HCT116 (cell line): Measurements from ENCODE around the gene GFI1. TPM values are rescaled to one million over a fixed set of nuclear protein-coding genes. Genes with fewer than 3 reads are reported as not detected.

Source experiments
- ATAC-seq: fragments of 200-7000 bp; cut with Tn5 transposase; 2 replicates; pipeline ENCODE4 v1.9.1; 2020; ENCODE audit warnings: mild to moderate bottlenecking, moderate library complexity
- BruUV-seq: library from RNA; stranded (reverse); fragments of 400-500 nt; replicated peaks from 2 replicates; lab custom pipeline; 2021; lab: Mats Ljungman, UMichigan
- CTCF ChIA-PET: fragments of 300-600 bp; sonication (Branson Sonifier 250); formaldehyde crosslinking; loops from one replicate; lab custom pipeline; 2021; ENCODE audit warnings: antibody characterized with exemption; lab: Charles Lee
- POLR2A ChIA-PET: fragments of 300-600, 350-600 bp; sonication (Branson Sonifier 250); formaldehyde crosslinking; loops from one replicate; lab custom pipeline; 2021; ENCODE audit warnings: antibody characterized with exemption; lab: Charles Lee
- RAD21 ChIA-PET, 2 experiments: fragments of 300-600 bp; sonication (Branson Sonifier 250); formaldehyde crosslinking; loops; one replicate each; lab custom pipeline; 2023; ENCODE audit warnings: low total read pairs in 2 of 2; ENCODE audit not compliant: uncharacterized antibody in 2 of 2, unreplicated experiment in 2 of 2, low non-redundant PET in 1 of 2; lab: Charles Lee
- DNase-seq: peaks from one replicate; pipeline ENCODE4 v3.0.0-alpha.2; 2010; ENCODE audit warnings: low read depth, low spot score
- H2AFZ ChIP-seq: fragments of 200-600 bp; shearing (Covaris generic), sonication (generic); 2 replicates; pipeline ENCODE4 v1.6.1; 2017; ENCODE audit warnings: low read depth, mixed run types, mixed read lengths, antibody characterized with exemption, low read length; ENCODE audit not compliant: poor library complexity, severe bottlenecking
- H3K27ac ChIP-seq: 2 replicates; pipeline ENCODE4 v1.5.1; 2012; ENCODE audit warnings: low read depth, low read length
- H3K27me3 ChIP-seq: fragments of 200-600 bp; sonication (generic); 2 replicates; pipeline ENCODE4 v1.6.1; 2016; ENCODE audit warnings: mixed run types, low read length, mixed read lengths; ENCODE audit not compliant: insufficient read depth
- H3K36me3 ChIP-seq, 2 experiments: fragments of 200-500 bp in 1 of 2; fragments of 200-600 bp in 1 of 2; sonication (Bioruptor generic) in 1 of 2; sonication (generic) in 1 of 2; 2 replicates each; pipeline versions ENCODE4 v1.5.1 to v1.6.1; 2014 to 2016; ENCODE audit warnings: low read length in 2 of 2, inconsistent platforms in 1 of 2, mixed read lengths in 1 of 2, mixed run types in 1 of 2; ENCODE audit not compliant: insufficient read depth in 2 of 2, control insufficient read depth in 1 of 2
- H3K4me1 ChIP-seq, 2 experiments: fragments of 200-600 bp in 1 of 2; sonication (generic) in 1 of 2; 2 replicates each; pipeline versions ENCODE4 v1.5.1 to v1.6.1; 2012 to 2017; ENCODE audit warnings: low read length in 2 of 2, inconsistent platforms in 1 of 2, mild to moderate bottlenecking in 1 of 2, mixed read lengths in 1 of 2, mixed run types in 1 of 2, moderate library complexity in 1 of 2; ENCODE audit not compliant: insufficient read depth in 2 of 2, control insufficient read depth in 1 of 2
- H3K4me2 ChIP-seq: fragments of 200-600 bp; sonication (generic); 2 replicates; pipeline ENCODE4 v1.6.1; 2017; ENCODE audit warnings: mixed run types, low read length, mixed read lengths
- H3K4me3 ChIP-seq, 2 experiments: fragments of 200-600 bp in 1 of 2; sonication (generic) in 1 of 2; replicated peaks in 1 of 2; 2 replicates each; pipeline ENCODE4 v1.5.1; 2011 to 2016; ENCODE audit warnings: low read length in 2 of 2, control low read depth in 1 of 2, low read depth in 1 of 2, mild to moderate bottlenecking in 1 of 2, mixed read lengths in 1 of 2, mixed run types in 1 of 2
- H3K79me2 ChIP-seq: fragments of 200-600 bp; sonication (generic); 2 replicates; pipeline ENCODE4 v1.6.1; 2017; ENCODE audit warnings: mild to moderate bottlenecking, mixed run types, low read length, moderate library complexity, mixed read lengths; ENCODE audit not compliant: insufficient read depth
- H3K9ac ChIP-seq: fragments of 200-600 bp; sonication (generic); 2 replicates; pipeline ENCODE4 v1.6.1; 2016; ENCODE audit warnings: low read length, mixed read lengths
- H3K9me2 ChIP-seq: fragments of 200-600 bp; sonication (generic), shearing (Covaris generic); 2 replicates; pipeline ENCODE4 v1.6.1; 2017; ENCODE audit warnings: mixed run types, mild to moderate bottlenecking, moderate library complexity; ENCODE audit not compliant: insufficient read depth
- H3K9me3 ChIP-seq, 2 experiments: fragments of 200-500 bp in 1 of 2; fragments of 200-600 bp in 1 of 2; sonication (Bioruptor generic) in 1 of 2; sonication (generic) in 1 of 2; 2 replicates each; pipeline ENCODE4 v1.6.1; 2014 to 2017; ENCODE audit warnings: low read length in 2 of 2, mixed read lengths in 2 of 2, inconsistent platforms in 1 of 2, low read depth in 1 of 2, mild to moderate bottlenecking in 1 of 2, mixed run types in 1 of 2, moderate library complexity in 1 of 2; ENCODE audit not compliant: control insufficient read depth in 1 of 2, insufficient read depth in 1 of 2
- H4K20me1 ChIP-seq: fragments of 200-600 bp; sonication (generic), shearing (Covaris generic); 2 replicates; pipeline ENCODE4 v1.6.1; 2017; ENCODE audit warnings: mixed run types, mild to moderate bottlenecking, moderate library complexity; ENCODE audit not compliant: insufficient read depth
- CEBPB ChIP-seq: IDR thresholded peaks from 2 replicates; pipeline ENCODE4 v1.6.1; 2012; ENCODE audit warnings: low read depth
- CTCF ChIP-seq, 3 experiments: fragments of 200-600 bp in 1 of 3; sonication (generic) in 1 of 3; IDR thresholded peaks in 2 of 3; conservative IDR thresholded peaks in 1 of 3; 2 replicates each; pipeline ENCODE4 v1.5.1; 2012 to 2017; ENCODE audit warnings: low read depth in 2 of 3, low read length in 2 of 3, antibody characterized with exemption in 1 of 3, borderline replicate concordance in 1 of 3, control low read depth in 1 of 3, mild to moderate bottlenecking in 1 of 3, mixed read lengths in 1 of 3, mixed run types in 1 of 3, moderate library complexity in 1 of 3; ENCODE audit not compliant: insufficient read depth in 1 of 3
- ELF1 ChIP-seq: IDR thresholded peaks from 2 replicates; pipeline ENCODE4 v1.6.1; 2012; ENCODE audit warnings: low read depth, borderline replicate concordance
- EZH2 ChIP-seq: fragments of 200-600 bp; sonication (generic); IDR thresholded peaks from 2 replicates; pipeline ENCODE4 v1.6.1; 2017; ENCODE audit warnings: antibody characterized with exemption, mixed run types
- EZH2phosphoT487 ChIP-seq: fragments of 200-600 bp; IDR thresholded peaks from 2 replicates; pipeline ENCODE4 v1.6.1; 2018; ENCODE audit warnings: antibody characterized with exemption, borderline replicate concordance
- FOSL1 ChIP-seq: IDR thresholded peaks from 2 replicates; pipeline ENCODE4 v1.6.1; 2012; ENCODE audit warnings: low read depth
- JUND ChIP-seq: IDR thresholded peaks from 2 replicates; pipeline ENCODE4 v1.6.1; 2012
- MAX ChIP-seq: IDR thresholded peaks from 2 replicates; pipeline ENCODE4 v1.6.1; 2012
- POLR2A ChIP-seq: IDR thresholded peaks from 2 replicates; pipeline ENCODE4 v1.7.0; 2011; ENCODE audit warnings: borderline replicate concordance; ENCODE audit not compliant: insufficient read depth, insufficient read length; ENCODE audit errors: extremely low read depth
- POLR2AphosphoS5 ChIP-seq: IDR thresholded peaks from 2 replicates; pipeline ENCODE4 v1.6.1; 2011; ENCODE audit warnings: mild to moderate bottlenecking, low read depth, low read length, moderate library complexity
- SIN3A ChIP-seq: IDR thresholded peaks from 2 replicates; pipeline ENCODE4 v1.6.1; 2012; ENCODE audit warnings: low read depth
- SP1 ChIP-seq: IDR thresholded peaks from 2 replicates; pipeline ENCODE4 v1.6.1; 2012; ENCODE audit warnings: low read depth
- TCF7L2 ChIP-seq: IDR thresholded peaks from 2 replicates; pipeline ENCODE4 v1.7.0; 2011; ENCODE audit warnings: borderline replicate concordance, inconsistent platforms; ENCODE audit not compliant: insufficient read depth, insufficient read length; ENCODE audit errors: extremely low read depth
- YY1 ChIP-seq: IDR thresholded peaks from 2 replicates; pipeline ENCODE4 v1.6.1; 2011; ENCODE audit warnings: low read length, low read depth, moderate library complexity, mild to moderate bottlenecking; ENCODE audit not compliant: insufficient replicate concordance; ENCODE audit errors: extremely low read depth
- intact Hi-C: fragments of 100-400 bp; cut with micrococcal nuclease; formaldehyde crosslinking; loops from 2 replicates; pipeline ENCODE4 v1.10.0; 2022
- total RNA-seq: library from RNA; stranded (reverse); gene quantifications from one replicate; pipeline ENCODE4 v1.2.1, GENCODE V29; 2021; ENCODE audit not compliant: unreplicated experiment

The GFI1 gene
- total RNA-seq, 1 experiment from 2014 or later: 8.1 TPM

GRCh38 chr1:92442351-92442750, 44.4 kb downstream of the GFI1 start:
- POLR2A ChIA-PET: no interaction called here
- BruUV-seq: no TSS peak

GRCh38 chr1:92441697-92442342, 44.9 kb downstream of the GFI1 start:
- no TSS peak for BruUV-seq
- ChIA-PET CTCF (no interaction called here), RAD21 (no interaction called here)
- Histone ChIP-seq H3K9me2 (no peaks in the 10 kb centered on the region), H2AFZ (no peak overlapping the region), H3K27ac (no peak overlapping the region), H3K4me3 (no peak overlapping the region), H3K36me3 (no peaks in the 10 kb centered on the region), H3K4me1 (peaks cover 0 to 5% of the 10 kb centered on the region in 2 experiments; a peak in 1 of 4 replicates)
- intact Hi-C loops: no loop called here
- ATAC-seq: no peak
- TF ChIP-seq ELF1: no peak
- no peak for TF ChIP-seq FOSL1
- no peak for TF ChIP-seq TCF7L2
- no peak for TF ChIP-seq JUND
- TF ChIP-seq POLR2A: no peak
- TF ChIP-seq CTCF (IDR thresholded peaks at IDR 0.05 in 2 of 3, conservative IDR thresholded peaks at IDR 0.05 in 1 of 3; ENCODE audit: borderline replicate concordance in 1 of 3, insufficient read depth in 1 of 3, low read depth in 2 of 3, low read length in 2 of 3): no peak
- TF ChIP-seq EZH2: no peak
- no peak for TF ChIP-seq SP1
- no peak for TF ChIP-seq SIN3A
- no peak for TF ChIP-seq POLR2AphosphoS5
- no peak for TF ChIP-seq YY1
- no peak for TF ChIP-seq MAX
- TF ChIP-seq EZH2phosphoT487: no peak
- TF ChIP-seq, all 23 proteins: peak for 0
- no peaks in the 10 kb centered on the region for H3K27me3 ChIP-seq
- H3K9ac ChIP-seq: no peak overlapping the region
- DNase-seq: no peak
- no peak overlapping the region for H3K4me2 ChIP-seq
- no peaks in the 10 kb centered on the region for H3K79me2 ChIP-seq
- H4K20me1 ChIP-seq: no peaks in the 10 kb centered on the region
- POLR2A ChIA-PET: no interaction called here
- H3K9me3 ChIP-seq: no peaks in the 10 kb centered on the region

More at GRCh38 chr1:92442351-92442750, 44.4 kb downstream of the GFI1 start:
- no peaks in the 10 kb centered on the region for H3K9me3 ChIP-seq
- no peaks in the 10 kb centered on the region for H3K27me3 ChIP-seq
- TF ChIP-seq CEBPB (no peak), ELF1 (no peak)
- ChIA-PET RAD21 (no interaction called here), CTCF (no interaction called here)
- no peak overlapping the region for H3K27ac ChIP-seq
- H4K20me1 ChIP-seq: no peaks in the 10 kb centered on the region
- no peaks in the 10 kb centered on the region for H3K79me2 ChIP-seq
- no peaks in the 10 kb centered on the region for H3K36me3 ChIP-seq
- ATAC-seq: no peak
- H3K4me3 ChIP-seq: no peak overlapping the region
- H2AFZ ChIP-seq: no peak overlapping the region
- intact Hi-C loops: no loop called here
- no peak for DNase-seq
- H3K4me1 ChIP-seq: peaks cover 0 to 8% of the 10 kb centered on the region in 2 experiments; a peak in 1 of 4 replicates
- H3K4me2 ChIP-seq: no peak overlapping the region
- H3K9ac ChIP-seq: no peak overlapping the region
- H3K9me2 ChIP-seq: no peaks in the 10 kb centered on the region
